ENCODE measurements around the gene NINL.
"Not testable (repeated sequence)": the region's sequence is repeated elsewhere in the genome, so short reads cannot be mapped to it uniquely, and the experiment has no call there.

Gene NINL

DNA sequence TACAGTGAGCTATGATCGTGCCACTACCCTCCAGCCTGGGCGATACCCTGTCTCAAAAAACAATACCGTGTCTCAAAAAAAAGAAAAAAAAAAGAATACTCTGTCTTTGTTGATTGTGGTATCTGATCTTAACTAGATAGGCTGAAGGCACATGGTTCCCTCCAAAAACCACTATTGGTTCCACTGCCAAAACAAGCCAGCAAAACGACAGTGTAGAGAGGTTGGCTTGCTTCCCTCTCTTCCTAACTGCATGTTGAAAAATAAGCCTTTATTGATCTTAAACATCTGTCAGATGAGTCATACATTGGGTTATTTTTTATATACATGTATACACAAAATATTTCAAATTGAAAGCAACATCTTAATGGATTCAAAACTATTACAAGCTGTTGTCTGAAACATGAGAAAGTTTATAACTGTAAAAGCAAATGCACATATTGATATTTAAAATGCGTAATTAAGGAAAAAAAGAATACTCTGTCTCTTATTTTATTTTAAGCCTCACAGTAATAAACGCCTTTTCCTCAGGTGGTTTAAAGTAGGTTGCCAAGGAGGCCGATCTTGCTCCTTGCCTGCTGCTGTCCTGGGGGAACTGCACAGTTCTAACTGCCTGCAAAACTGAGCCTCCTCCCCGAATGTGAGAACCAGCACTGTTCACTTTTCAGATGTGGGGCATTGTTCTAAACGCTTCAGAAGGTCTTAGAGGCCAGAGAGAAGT, 7.0 kb upstream of the NINL start:
- DNase-seq (ENCODE audit: low spot score): no peak

DNA sequence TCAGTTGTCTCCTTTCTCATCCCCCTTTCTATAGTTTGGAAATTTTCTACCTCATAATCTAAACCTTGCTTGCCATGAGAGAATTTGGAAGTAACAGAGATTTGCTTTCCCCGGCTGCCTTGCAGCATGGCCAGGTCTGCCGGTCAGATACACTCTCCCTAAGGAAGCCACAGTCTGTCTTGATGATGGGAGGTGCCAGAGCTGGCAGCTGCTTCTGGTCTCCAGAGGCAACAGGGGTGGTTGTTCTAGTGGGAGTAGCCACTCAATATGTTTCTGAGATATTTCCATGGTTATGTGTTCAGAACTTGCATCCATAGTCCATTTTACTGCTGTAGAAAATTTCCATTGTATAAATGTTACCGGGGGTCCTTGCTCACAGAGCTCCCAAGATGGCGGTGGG, 5.4 kb upstream of the NINL start:
- not testable (repeated sequence) for DNase-seq (ENCODE audit: low spot score)

DNA sequence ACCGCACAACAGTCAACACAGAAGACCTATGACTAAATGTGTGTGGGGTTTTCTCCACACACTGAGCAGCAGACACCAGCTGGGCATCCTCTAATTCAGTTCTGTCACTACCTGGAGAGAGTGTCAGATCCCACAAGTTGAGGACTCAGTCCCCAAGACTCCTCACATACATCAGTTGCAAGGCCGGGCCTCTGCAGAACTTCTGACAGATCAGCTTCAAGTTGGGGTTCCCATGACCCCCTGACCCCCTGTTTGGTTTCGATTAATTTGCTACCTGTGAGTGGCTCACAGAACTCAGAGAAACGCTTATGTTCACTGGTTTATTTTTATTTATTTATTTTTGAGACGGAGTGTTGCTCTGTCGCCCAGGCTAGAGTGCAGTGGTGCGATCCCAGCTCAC, 3.2 kb upstream of the NINL start:
- DNase-seq (ENCODE audit: low spot score): no peak

DNA sequence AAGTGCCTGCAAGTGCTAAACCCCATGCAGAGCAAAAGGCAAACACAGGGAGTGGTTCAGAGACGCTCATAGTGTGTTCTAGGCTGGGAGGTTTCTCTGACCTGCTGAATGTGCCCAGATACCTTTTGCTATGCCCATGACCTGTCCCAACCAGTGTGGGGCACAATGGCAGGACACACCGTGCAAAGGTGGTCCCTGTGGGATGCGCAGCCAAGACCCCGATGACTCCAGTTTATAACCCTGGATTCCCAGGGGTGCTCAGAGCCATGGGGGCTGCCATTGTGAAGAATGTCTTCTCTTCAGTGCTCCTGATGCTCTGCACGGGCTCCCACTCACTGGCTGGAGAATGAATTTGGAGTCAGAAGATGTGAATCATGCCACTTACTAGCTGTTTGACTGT, 2.2 kb upstream of the NINL start:
- no peak for DNase-seq (ENCODE audit: low spot score)

DNA sequence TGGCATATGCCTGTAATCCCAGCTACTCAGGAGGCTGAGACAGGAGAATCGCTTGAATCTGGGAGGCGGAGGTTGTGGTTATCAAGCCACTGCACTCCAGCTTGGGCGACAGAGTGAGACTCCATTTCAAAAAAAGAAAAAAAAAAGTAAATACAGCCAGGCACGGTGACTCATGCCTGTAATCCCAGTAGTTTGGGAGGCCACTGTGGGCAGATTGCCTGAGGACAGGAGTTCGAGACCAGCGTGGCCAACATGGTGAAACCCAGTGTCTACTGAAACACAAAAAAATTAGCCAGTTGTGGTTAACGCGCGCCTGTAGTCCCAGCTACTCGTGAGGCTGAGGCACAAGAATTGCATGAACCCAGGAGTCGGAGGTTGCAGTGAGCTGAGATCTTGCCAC, 1.5 kb upstream of the NINL start:
- no peak for DNase-seq (ENCODE audit: low spot score)

DNA sequence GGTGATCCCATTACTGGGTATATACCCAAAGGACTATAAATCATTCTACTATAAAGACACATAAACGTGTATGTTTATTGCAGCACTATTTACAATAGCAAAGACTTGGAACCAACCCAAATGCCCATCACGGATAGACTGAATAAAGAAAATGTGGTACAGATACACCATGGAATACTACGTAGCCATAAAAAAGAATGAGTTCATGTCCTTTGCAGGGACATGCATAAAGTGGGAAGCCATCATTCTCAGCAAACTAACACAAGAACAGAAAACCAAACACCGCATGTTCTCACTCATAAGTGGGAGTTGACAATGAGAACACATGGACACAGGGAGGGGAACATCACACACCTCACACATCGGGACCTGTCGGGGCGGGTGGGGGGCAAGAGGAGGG, 1.7 kb downstream of the NINL start:
- not testable (repeated sequence) for DNase-seq (ENCODE audit: low spot score)

DNA sequence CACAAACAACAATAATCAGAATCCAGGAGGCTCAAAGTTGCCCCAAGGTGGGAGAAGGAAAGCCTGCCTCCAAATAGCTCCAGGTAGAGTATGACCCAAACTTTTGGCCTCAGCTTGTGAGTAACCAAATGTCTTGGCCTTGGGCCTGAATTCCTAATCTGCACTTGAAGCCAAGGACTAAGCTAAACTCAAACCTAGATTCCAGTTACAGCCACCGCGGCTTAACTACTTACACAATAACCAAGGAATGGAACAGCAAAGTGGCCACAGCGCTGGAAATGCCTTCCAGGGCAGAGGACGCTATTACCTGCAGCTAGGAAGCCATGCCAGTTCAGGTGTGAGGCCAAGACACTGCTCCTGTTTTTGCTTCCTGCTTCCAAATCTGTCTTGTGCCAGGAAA, 4.6 kb downstream of the NINL start:
- no peak for DNase-seq (ENCODE audit: low spot score)

DNA sequence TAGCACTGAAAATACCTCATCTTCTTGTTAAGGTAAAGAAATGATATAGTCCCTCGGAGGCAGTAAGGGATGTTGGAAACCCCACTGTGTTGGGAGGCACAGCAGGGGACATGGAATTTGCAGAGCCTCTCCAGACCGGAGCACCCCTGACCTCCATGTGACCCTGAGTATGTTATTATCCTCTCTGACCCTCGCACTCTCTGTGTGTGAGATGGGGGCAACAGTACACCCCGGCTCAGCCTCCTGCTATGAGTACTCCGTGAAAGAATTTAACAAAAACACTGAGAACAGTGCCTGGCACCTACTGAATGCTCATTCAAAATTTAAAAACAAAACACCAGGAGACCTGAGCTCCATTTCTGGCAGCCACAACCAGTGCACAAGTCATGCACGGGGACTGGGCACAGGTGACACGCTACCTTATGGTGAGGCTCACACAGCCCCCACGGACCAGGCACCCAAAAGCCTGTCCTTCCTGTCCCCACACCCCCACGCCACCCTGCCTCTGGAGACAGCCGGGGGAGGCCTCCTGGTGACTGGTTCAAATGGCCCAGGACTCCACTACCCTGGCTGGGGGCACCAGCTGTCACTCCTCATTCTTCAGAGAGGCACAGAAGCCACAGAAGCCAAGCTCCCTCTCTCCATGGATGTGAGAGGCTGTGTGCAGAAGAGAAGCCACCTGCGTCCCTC, 6.1 kb downstream of the NINL start:
- no peak for DNase-seq (ENCODE audit: low spot score)

DNA sequence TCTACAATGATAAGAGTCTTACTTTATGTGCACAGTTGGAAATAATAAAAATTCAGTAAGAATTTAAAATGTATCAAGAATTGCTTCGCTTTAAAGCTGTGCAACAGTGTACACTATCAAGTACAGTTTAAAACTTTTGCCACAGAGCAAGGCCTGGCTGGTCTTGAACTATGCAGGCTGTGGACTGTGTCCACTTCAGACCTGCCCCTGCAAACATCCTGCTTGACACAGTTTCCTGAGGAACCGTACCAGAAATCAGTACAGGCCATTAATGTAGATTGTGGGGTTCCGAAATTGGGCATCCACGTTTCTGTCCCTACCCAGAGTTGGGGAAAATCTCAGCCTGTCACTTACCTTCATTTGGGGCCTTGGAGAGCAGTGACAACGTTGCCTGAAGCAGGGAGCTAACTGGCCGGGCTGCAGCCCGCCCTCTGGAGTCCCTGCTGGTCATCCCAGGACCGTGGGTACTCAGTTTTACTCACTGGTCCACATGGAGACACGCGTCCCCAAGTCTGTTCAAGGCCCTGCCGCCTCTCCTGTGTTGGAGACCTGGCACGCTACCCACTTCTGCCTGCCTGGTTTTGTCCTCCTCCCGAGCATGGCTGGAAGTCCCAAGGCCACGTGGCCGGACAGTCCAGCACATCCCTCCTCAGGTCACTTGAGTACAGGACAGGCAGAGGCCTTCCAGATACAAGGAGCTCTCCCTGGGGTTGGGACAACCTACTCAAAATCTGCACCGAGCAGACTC, 8.4 kb downstream of the NINL start:
- no peak for DNase-seq (ENCODE audit: low spot score)

DNA sequence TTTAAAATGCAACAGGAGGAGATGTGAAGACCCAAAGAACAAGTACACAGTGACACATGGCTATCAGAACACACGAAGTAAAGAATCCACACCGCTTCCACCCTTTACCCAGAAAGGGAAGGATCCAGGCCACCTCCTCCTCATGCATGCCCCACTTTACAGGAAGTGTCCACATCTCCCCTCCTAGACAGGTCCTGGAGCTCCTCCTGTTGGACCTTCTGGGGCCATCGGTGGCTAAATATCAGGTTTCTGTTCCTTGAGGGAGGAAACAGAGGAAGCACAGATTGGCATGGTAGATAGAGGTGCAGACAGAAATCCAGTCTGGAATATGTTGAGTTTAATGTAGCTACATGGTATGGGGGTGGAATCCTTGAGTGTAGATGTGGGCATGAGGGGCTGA, 10.9 kb downstream of the NINL start:
- DNase-seq (ENCODE audit: low spot score): no peak

DNA sequence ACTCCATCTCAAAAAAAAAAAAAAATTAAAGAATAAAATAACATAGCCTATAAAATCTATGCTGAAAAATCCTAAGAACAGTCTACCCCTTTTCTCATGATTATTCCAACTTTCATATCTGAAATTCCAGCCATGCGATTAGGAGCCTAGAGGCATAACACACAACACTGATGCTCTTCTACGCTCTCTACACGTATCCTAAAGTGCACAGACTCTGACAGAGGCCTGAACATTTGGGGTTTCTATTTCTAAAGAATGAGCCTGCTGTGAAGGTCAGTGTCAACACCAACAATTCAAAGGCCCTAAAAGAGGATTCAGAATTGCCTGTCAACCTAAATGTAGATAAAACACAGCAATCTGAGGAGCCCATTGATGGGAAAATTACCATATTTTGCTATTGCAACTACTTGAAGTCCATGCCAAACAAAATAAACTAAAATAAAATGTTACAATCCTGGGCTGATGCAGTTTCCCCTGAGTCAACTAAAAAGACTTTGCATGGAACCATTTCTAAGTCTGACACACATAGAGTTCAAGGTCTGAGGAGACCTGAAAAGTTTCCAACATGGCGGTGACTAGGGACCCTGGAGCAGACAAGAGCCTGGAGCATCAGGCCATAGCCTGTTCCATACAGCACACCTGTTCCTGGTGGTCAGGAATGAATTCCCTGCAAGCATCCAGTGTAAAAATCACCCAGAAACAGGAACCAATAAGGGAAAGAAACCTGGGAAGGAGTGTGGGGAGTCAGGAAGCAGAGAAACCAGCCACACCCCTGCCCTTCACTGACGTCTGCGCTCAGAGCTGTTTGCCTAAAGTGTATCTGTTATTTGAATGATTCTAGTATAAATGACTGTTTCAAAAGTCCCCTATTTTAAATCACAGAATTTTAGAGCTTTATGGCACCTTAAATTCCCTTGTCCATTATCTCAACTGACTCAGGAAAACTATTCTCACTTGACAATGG, 11.8 kb downstream of the NINL start:
- DNase-seq (ENCODE audit: low spot score): no peak

DNA sequence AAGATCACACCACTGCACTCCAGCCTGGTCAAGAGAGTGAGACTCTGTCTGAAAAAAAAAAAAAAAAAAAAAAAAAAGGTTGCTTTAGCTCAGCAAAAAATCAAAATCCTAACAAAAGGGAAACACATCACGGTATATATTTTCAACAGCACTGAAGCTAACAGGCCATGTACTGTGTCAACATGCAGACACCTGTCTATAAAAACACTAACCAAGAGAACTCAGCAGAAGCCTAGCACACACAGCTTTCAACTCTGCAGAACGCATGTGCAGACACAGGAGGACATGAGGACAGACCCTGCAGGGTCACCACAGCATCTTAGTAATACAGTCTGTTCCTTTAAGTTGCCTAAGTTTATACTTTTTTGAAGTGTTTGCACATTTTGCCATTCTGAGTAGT, 13.5 kb downstream of the NINL start:
- no peak for DNase-seq (ENCODE audit: low spot score)

DNA sequence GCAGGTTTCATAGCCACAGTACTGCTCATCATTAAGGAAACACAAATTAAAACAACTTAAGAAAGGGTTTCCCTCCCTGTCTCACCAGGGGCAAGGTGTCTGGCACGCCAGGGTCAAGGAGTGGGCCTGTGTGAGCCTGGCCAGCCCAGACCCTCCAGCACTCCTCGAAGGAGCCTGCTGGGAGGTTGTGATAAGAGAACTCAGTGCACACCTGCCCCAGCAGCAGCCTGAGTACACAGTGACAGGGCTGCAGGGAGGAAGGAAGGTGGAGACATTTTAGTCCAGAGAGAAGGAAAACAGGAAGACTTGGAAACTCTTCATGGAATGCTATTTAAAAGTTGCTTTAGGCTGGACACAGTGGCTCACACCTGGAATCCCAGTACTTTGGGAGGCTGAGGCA, 14.1 kb downstream of the NINL start:
- DNase-seq (ENCODE audit: low spot score): no peak

DNA sequence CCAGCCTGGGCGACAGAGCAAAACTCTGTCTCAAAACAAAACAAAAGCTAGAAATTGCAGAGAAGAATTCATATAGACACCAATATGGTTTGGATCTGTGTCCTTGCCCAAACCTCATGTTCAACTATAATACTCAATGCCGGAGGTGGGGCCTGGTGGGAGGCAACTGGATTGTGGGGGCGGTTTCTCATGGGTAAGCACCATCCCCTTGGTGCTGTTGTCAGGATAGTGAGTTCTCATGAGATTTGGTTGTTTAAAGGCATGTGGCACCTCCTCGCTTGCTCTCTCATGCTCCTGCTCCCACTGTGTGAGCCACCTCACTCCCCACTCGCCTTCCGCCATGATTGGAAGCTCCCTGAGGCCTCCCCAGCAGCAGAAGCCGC, 15.2 kb downstream of the NINL start:
- DNase-seq (ENCODE audit: low spot score): no peak

DNA sequence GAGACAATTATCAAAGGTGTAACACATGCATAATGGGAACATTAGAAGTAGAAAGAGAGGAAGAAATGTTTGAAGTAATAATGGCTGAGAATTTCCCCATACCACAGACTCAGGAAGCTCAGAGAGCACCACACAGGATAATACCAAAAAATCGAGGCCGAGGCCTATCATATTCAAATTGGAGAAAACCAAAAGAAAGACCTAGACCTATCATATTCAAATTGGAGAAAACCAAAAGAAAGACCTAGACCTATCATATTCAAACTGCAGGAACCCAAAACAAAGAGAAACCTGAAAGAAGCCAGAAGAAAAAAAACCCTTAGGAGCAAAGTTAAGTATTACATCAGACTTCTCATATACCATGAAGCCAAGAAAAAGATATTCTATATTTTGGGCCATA, 18.0 kb downstream of the NINL start:
- no peak for DNase-seq (ENCODE audit: low spot score)

DNA sequence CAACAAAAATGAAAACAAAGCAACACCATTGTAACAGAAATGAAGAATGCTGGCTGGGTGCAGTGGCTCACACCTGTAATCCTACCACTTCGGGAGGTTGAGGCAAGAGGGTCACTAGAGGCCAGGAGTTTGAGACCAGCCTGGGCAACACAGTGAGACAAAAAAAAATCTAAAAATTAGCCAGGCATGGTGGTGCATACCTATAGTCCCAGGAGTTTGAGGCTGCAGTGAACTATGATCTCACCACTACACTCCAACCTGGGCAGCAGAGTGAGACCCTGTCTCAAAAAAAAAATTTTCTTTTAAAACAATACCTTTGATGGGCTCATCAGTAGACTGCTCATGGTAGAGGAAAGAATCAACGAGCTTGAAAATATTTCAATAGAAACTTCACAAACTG, 18.5 kb downstream of the NINL start:
- no peak for DNase-seq (ENCODE audit: low spot score)

DNA sequence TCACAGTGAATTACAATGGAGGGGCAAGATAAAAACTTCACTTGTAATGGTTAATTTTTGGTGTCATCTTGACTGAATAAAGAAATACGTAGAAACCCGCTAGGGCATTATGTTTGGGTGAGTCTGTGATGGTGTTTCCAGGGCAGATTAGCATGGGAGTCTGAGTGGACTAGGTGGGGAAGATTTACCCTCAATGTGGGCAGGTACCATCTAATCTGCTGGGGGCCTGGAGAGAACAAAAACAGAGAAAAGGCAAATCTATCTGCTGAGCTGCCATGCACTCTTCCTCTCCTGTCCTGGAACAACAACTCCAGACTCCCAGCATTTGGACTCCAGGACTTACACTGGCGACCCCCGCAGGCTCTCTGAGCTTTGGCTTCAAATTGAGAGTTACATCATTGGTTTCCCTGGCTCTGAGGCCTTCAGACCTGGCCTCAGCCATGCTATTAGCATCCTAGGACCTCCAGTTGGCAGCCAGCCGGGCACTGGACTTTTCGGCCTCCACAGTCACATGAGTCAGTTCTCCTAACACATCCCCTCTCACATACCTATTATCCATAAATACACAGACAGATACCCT, 19.7 kb downstream of the NINL start:
- no peak for DNase-seq (ENCODE audit: low spot score)

DNA sequence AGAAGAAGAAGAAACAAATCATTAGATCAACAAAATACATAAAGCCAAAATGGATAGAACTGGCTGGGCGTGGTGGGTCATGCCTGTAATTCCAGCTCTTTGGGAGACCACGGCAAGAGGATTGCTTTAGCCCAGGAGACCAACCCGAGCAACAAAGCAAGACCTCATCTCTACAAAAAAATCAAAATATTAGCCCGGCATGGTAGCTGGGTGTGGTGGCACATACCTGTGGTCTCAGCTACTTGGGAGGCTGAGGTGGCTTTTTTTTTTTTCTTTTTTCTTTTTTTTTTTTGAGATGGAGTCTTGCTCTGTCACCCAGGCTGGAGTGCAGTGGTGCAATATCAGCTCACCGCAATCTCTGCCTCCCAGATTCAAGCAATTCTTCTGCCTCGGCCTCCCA, 21.5 kb downstream of the NINL start:
- no peak for DNase-seq (ENCODE audit: low spot score)

DNA sequence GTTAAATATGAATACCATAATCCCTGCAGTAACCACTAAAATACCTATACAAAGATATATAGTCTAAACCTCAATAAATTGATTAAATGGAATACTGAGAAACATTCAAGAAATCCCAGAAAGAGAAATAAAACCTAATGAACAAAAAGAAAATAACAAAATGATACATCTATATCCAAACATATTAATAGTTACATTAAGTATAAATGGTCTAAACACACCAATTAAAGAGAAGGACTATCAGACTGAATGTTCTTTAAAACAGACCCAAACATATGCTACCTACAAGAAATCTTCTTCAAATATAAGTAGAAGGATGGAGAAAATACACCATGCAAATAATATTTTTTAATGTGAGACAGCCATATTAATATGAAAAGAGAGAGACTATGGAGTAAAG, 22.0 kb downstream of the NINL start:
- no peak for DNase-seq (ENCODE audit: low spot score)

DNA sequence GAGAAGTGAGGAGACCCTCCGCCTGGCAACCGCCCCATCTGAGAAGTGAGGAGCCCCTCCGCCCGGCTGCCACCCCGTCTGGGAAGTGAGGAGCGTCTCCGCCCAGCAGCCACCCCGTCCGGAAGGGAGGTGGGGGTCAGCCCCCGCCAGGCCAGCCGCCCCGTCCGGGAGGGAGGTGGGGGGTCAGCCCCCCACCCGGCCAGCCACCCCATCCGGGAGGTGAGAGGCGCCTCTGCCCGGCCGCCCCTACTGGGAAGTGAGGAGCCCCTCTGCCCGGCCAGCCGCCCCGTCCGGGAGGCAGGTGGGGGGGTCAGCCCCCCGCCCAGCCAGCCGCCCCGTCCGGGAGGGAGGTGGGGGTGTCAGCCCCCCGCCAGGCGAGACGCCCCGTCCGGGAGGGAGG, 23.6 kb downstream of the NINL start:
- DNase-seq (ENCODE audit: low spot score): not testable (repeated sequence)

DNA sequence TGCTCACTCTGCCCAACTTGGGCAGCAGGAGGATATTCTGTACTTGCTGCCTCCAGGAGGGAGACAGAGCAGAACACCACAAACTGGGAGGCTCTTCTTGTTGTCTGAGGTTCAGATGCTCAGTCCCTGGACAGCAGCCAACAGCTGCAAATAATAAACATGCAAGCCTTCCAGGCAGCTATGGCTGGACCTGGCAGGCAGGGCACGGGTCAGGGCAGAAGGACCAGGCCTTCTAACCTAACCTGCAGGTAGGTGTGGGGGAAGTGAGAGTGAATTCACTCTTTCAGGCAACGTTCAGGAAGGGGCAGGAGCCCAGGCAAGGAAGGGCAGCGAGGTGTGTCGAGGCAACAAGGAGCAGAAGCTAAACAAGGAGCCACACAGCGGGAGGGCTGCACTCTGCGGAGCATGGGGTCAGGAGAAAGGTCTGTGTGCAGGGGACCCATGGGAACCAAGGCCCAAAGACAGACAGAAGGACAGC, 31.5 kb downstream of the NINL start:
- no peak for DNase-seq (ENCODE audit: low spot score)

DNA sequence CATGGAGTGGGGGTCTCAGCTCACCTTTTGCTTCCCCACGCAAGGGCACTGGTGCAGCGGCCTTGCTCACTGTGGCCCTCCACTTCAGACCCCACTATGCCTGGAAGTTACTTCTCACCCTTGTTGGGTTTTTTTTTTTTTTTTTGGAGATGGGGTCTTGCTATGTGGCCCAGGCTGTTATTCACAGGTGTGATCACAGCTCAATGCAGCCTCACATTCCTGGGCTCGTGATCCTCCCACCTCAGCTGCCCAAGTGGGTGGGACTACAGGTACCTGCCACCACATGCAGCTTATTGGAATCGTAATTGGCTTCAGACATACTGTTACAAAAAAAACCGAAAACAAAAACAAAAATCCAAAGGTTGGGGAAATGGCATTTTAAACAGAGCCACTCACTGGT, 32.4 kb downstream of the NINL start:
- DNase-seq (ENCODE audit: low spot score): no peak

Measured in germinal center (tissue), 1 donor.